Measurements from ENCODE around the gene ACKR3. TPM values are rescaled to one million over a fixed set of nuclear protein-coding genes. Genes with fewer than 3 reads are reported as not detected.

Gene ACKR3
- total RNA-seq, 1 donor from 2014 or later = 1.2 TPM

DNA sequence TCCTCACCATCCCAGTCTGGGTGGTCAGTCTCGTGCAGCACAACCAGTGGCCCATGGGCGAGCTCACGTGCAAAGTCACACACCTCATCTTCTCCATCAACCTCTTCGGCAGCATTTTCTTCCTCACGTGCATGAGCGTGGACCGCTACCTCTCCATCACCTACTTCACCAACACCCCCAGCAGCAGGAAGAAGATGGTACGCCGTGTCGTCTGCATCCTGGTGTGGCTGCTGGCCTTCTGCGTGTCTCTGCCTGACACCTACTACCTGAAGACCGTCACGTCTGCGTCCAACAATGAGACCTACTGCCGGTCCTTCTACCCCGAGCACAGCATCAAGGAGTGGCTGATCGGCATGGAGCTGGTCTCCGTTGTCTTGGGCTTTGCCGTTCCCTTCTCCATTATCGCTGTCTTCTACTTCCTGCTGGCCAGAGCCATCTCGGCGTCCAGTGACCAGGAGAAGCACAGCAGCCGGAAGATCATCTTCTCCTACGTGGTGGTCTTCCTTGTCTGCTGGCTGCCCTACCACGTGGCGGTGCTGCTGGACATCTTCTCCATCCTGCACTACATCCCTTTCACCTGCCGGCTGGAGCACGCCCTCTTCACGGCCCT lies 11.2 kb downstream of the ACKR3 start:
- peaks cover 12% of the 10 kb centered on the region for H3K4me1 Mint-ChIP-seq (ENCODE audit: low read depth, unreplicated experiment)
- no peaks in the 10 kb centered on the region for H3K27me3 Mint-ChIP-seq (ENCODE audit: unreplicated experiment)
- H3K27ac Mint-ChIP-seq (ENCODE audit: unreplicated experiment) = peak overlapping the region; percentile 24
- TF ChIP-seq, protein P1, sequence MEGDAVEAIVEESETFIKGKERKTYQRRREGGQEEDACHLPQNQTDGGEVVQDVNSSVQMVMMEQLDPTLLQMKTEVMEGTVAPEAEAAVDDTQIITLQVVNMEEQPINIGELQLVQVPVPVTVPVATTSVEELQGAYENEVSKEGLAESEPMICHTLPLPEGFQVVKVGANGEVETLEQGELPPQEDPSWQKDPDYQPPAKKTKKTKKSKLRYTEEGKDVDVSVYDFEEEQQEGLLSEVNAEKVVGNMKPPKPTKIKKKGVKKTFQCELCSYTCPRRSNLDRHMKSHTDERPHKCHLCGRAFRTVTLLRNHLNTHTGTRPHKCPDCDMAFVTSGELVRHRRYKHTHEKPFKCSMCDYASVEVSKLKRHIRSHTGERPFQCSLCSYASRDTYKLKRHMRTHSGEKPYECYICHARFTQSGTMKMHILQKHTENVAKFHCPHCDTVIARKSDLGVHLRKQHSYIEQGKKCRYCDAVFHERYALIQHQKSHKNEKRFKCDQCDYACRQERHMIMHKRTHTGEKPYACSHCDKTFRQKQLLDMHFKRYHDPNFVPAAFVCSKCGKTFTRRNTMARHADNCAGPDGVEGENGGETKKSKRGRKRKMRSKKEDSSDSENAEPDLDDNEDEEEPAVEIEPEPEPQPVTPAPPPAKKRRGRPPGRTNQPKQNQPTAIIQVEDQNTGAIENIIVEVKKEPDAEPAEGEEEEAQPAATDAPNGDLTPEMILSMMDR (IDR thresholded peaks at IDR 0.05; ENCODE audit: partially characterized antibody, unreplicated experiment) = no peak
- H3K9me3 Mint-ChIP-seq (ENCODE audit: unreplicated experiment) = no peaks in the 10 kb centered on the region
- DNase-seq = no peak
- H3K4me3 Mint-ChIP-seq (ENCODE audit: unreplicated experiment) = peak overlapping the region; percentile 18
- peaks cover 17% of the 10 kb centered on the region for H3K36me3 Mint-ChIP-seq (ENCODE audit: unreplicated experiment)

DNA sequence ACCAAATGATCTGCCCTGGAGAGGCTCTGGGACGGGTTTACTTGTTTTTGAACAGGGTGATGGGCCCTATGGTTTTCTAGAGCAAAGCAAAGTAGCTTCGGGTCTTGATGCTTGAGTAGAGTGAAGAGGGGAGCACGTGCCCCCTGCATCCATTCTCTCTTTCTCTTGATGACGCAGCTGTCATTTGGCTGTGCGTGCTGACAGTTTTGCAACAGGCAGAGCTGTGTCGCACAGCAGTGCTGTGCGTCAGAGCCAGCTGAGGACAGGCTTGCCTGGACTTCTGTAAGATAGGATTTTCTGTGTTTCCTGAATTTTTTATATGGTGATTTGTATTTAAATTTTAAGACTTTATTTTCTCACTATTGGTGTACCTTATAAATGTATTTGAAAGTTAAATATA lies 11.9 kb downstream of the ACKR3 start:
- no peak for DNase-seq
- Mint-ChIP-seq H3K36me3 (ENCODE audit: unreplicated experiment) (peaks cover 18% of the 10 kb centered on the region), H3K4me3 (ENCODE audit: unreplicated experiment) (no peak overlapping the region), H3K27ac (ENCODE audit: unreplicated experiment) (no peak overlapping the region), H3K4me1 (ENCODE audit: low read depth, unreplicated experiment) (peaks cover 7% of the 10 kb centered on the region), H3K27me3 (ENCODE audit: unreplicated experiment) (no peaks in the 10 kb centered on the region), H3K9me3 (ENCODE audit: unreplicated experiment) (no peaks in the 10 kb centered on the region)
- TF ChIP-seq, protein P1 (IDR thresholded peaks at IDR 0.05; ENCODE audit: partially characterized antibody, unreplicated experiment) = no peak

DNA sequence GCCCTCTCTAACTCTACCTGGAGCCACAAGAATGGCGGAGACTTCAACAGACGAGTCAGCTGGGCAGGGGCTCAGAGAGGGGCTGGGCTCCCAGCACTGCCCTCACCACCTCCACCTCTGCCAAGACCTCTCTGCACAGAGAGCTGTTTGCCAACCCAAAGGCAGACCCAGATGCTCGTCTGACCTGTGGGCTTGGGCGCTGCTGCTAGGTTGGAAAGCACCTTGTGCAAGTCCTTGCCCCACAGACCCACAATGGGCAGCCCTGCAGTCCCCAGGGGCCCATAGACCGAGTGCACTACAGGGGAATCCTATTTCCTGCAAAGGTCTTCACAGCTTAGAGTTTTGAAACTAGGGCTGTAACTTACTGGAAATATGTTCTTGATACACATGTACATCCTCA lies 13.3 kb downstream of the ACKR3 start:
- TF ChIP-seq, protein P1 (IDR thresholded peaks at IDR 0.05; ENCODE audit: partially characterized antibody, unreplicated experiment) = no peak
- no peaks in the 10 kb centered on the region for H3K27me3 Mint-ChIP-seq (ENCODE audit: unreplicated experiment)
- H3K4me3 Mint-ChIP-seq (ENCODE audit: unreplicated experiment) = no peak overlapping the region
- H3K36me3 Mint-ChIP-seq (ENCODE audit: unreplicated experiment) = peaks cover 19% of the 10 kb centered on the region
- DNase-seq = no peak
- no peaks in the 10 kb centered on the region for H3K9me3 Mint-ChIP-seq (ENCODE audit: unreplicated experiment)
- H3K27ac Mint-ChIP-seq (ENCODE audit: unreplicated experiment) = no peak overlapping the region
- H3K4me1 Mint-ChIP-seq (ENCODE audit: low read depth, unreplicated experiment) = peaks cover 9% of the 10 kb centered on the region

DNA sequence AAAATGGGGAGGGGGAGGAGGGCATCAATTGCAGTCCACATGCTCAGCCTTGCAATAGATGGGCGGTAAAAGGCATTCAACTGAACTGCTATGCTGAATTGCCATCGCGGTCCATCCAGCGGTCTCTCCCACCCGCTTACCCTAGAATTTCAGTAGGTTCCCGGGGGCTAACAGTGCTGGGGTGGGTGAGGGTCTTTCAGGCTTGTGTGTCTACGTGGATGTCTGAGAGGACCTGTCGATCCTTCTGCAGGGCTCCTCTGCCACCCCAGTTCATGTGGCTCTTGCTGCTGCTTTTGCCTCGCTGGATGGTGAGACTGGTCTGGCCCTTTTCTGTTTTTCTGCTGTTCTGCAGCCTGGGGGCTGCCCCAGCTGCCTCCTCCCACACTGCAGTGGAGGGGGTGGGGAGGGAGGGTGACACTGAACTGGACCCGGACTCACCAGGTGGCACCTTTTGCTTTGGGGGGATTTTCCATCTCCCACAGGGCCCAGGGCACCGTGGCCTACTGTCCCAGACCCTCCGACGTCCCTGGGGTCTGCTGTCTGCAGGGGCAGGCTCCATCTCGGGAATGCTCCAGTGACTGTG lies 14.1 kb downstream of the ACKR3 start:
- Mint-ChIP-seq H3K9me3 (ENCODE audit: unreplicated experiment) (no peaks in the 10 kb centered on the region), H3K27ac (ENCODE audit: unreplicated experiment) (no peak overlapping the region), H3K27me3 (ENCODE audit: unreplicated experiment) (no peaks in the 10 kb centered on the region), H3K36me3 (ENCODE audit: unreplicated experiment) (peaks cover 19% of the 10 kb centered on the region), H3K4me1 (ENCODE audit: low read depth, unreplicated experiment) (peaks cover 15% of the 10 kb centered on the region), H3K4me3 (ENCODE audit: unreplicated experiment) (no peak overlapping the region)
- DNase-seq = no peak
- TF ChIP-seq, protein P1 (IDR thresholded peaks at IDR 0.05; ENCODE audit: partially characterized antibody, unreplicated experiment) = no peak

Measured in glutamatergic neuron (in vitro differentiated cells).